MCF 10A (cell line): Measurements from ENCODE around the gene CACNA1C. TPM values are rescaled to one million over a fixed set of nuclear protein-coding genes. Genes with fewer than 3 reads are reported as not detected.

Experiments
- BruUV-seq: library from RNA; stranded (reverse); fragments of 400-500 nt; replicated peaks from 2 replicates; lab custom pipeline; 2021; lab: Mats Ljungman, UMichigan
- CTCF ChIA-PET: fragments of 300-600 bp; sonication (Branson Sonifier 250); formaldehyde crosslinking; extraction: SDS; loops from one replicate; lab custom pipeline; 2021; ENCODE audit warnings: antibody characterized with exemption, inconsistent platforms; lab: Yijun Ruan, JAX
- POLR2A ChIA-PET: fragments of 300-600, 350-650 bp; sonication (Branson Sonifier 250); formaldehyde crosslinking; extraction: SDS; loops from one replicate; lab custom pipeline; 2020; ENCODE audit warnings: antibody characterized with exemption, inconsistent platforms; lab: Yijun Ruan, JAX
- DNase-seq: peaks from one replicate; pipeline ENCODE4 v3.0.0-alpha.2; 2018; ENCODE audit not compliant: unreplicated experiment
- H3K27ac Mint-ChIP-seq: one replicate; pipeline ENCODE4 v1.8.0; 2022; ENCODE audit warnings: mild to moderate bottlenecking, low read depth, mixed read lengths; ENCODE audit not compliant: unreplicated experiment
- H3K27me3 Mint-ChIP-seq: one replicate; pipeline ENCODE4 v1.8.0; 2022; ENCODE audit warnings: mixed read lengths; ENCODE audit not compliant: insufficient read depth, unreplicated experiment
- H3K36me3 Mint-ChIP-seq: one replicate; pipeline ENCODE4 v1.8.0; 2022; ENCODE audit warnings: mild to moderate bottlenecking, moderate library complexity, mixed read lengths; ENCODE audit not compliant: insufficient read depth, unreplicated experiment
- H3K4me1 Mint-ChIP-seq: one replicate; pipeline ENCODE4 v1.8.0; 2022; ENCODE audit warnings: mixed read lengths; ENCODE audit not compliant: insufficient read depth, unreplicated experiment
- H3K4me3 Mint-ChIP-seq: one replicate; pipeline ENCODE4 v1.8.0; 2022; ENCODE audit warnings: mild to moderate bottlenecking, moderate library complexity, mixed read lengths; ENCODE audit not compliant: unreplicated experiment
- H3K9me3 Mint-ChIP-seq: one replicate; pipeline ENCODE4 v1.8.0; 2022; ENCODE audit warnings: mixed read lengths; ENCODE audit not compliant: unreplicated experiment
- CTCF ChIP-seq: fragments of 200-600 bp; IDR thresholded peaks from one replicate; pipeline ENCODE4 v1.8.0; 2022; ENCODE audit warnings: antibody characterized with exemption, mild to moderate bottlenecking; ENCODE audit not compliant: unreplicated experiment
- intact Hi-C: fragments of 100-400 bp; cut with micrococcal nuclease; formaldehyde crosslinking; loops from 2 replicates; pipeline ENCODE4 v1.14.1; 2022
- total RNA-seq: library from RNA; stranded (reverse); gene quantifications from 2 replicates; pipeline ENCODE4 v1.2.3, GENCODE V29; 2022

CACNA1C gene
- total RNA-seq, 1 experiment from 2014 or later, result not detected

- H3K4me3 Mint-ChIP-seq, result no peak overlapping the region
- no TSS peak for BruUV-seq
- H3K9me3 Mint-ChIP-seq, result no peaks in the 10 kb centered on the region
- ChIA-PET CTCF (no interaction called here), POLR2A (no interaction called here)
- intact Hi-C loops, result no loop called here
- no peak for DNase-seq
- TF ChIP-seq CTCF, result no peak
- no peaks in the 10 kb centered on the region for H3K27me3 Mint-ChIP-seq
- no peak overlapping the region for H3K27ac Mint-ChIP-seq
- H3K36me3 Mint-ChIP-seq, result no peaks in the 10 kb centered on the region
- no peaks in the 10 kb centered on the region for H3K4me1 Mint-ChIP-seq
Observed at GRCh38 chr12:2486796-2487195, 434.0 kb downstream of the CACNA1C start.

- H3K9me3 Mint-ChIP-seq, result no peaks in the 10 kb centered on the region
- POLR2A ChIA-PET, result no interaction called here
- BruUV-seq, result no TSS peak
- no peaks in the 10 kb centered on the region for H3K4me1 Mint-ChIP-seq
- no peak for TF ChIP-seq CTCF
- no peaks in the 10 kb centered on the region for H3K27me3 Mint-ChIP-seq
- H3K36me3 Mint-ChIP-seq, result no peaks in the 10 kb centered on the region
- DNase-seq, result no peak
- H3K4me3 Mint-ChIP-seq, result no peak overlapping the region
- intact Hi-C loops, result no loop called here
- CTCF ChIA-PET, result no interaction called here
- no peak overlapping the region for H3K27ac Mint-ChIP-seq
Observed at GRCh38 chr12:2487278-2487677, 434.5 kb downstream of the CACNA1C start.

- intact Hi-C loops, result no loop called here
- CTCF ChIA-PET, result no interaction called here
- no TSS peak for BruUV-seq
- Mint-ChIP-seq H3K4me3 (no peak overlapping the region), H3K27me3 (no peaks in the 10 kb centered on the region), H3K9me3 (no peaks in the 10 kb centered on the region), H3K27ac (no peak overlapping the region), H3K4me1 (no peaks in the 10 kb centered on the region), H3K36me3 (no peaks in the 10 kb centered on the region)
- DNase-seq, result no peak
- POLR2A ChIA-PET, result no interaction called here
- no peak for TF ChIP-seq CTCF
Observed at GRCh38 chr12:2488131-2488530, 435.3 kb downstream of the CACNA1C start.

- Mint-ChIP-seq H3K27ac (no peak overlapping the region), H3K27me3 (no peaks in the 10 kb centered on the region), H3K4me1 (no peaks in the 10 kb centered on the region), H3K36me3 (no peaks in the 10 kb centered on the region), H3K4me3 (no peak overlapping the region), H3K9me3 (no peaks in the 10 kb centered on the region)
- no peak for TF ChIP-seq CTCF
- BruUV-seq, result no TSS peak
- DNase-seq, result no peak
- POLR2A ChIA-PET, result no interaction called here
- intact Hi-C loops, result no loop called here
- CTCF ChIA-PET, result no interaction called here
Observed at GRCh38 chr12:2488596-2488995, 435.8 kb downstream of the CACNA1C start.
